ENCODE measurements around the gene ISM1.

- TF ChIP-seq CTCF (IDR thresholded peaks at IDR 0.05): no peak
- no peak for TF ChIP-seq POLR2A (IDR thresholded peaks at IDR 0.05)
Measured at GRCh38 chr20:13262302-13262650, 41.2 kb downstream of the ISM1 start.
